WTC11 (cell line): ENCODE results near the gene CTDSP2. TPM values are rescaled to one million over a fixed set of nuclear protein-coding genes. Genes with fewer than 3 reads are reported as not detected.
A peak's percentile ranks its signal among the peaks of the same experiment; 100 is the strongest.

ENCODE experiments used
- ATAC-seq: fragments of 200-7000 bp; cut with Tn5 transposase; 2 replicates; pipeline ENCODE4 v1.10.0; 2021; ENCODE audit warnings: mild to moderate bottlenecking, moderate library complexity
- CTCF ChIA-PET: fragments of 300-600 bp; sonication (Branson Sonifier 250); formaldehyde crosslinking; loops from one replicate; lab custom pipeline; 2021; ENCODE audit warnings: antibody characterized with exemption; lab: Charles Lee
- POLR2A ChIA-PET: fragments of 350-600 bp; sonication (Branson Sonifier 250); formaldehyde crosslinking; loops from one replicate; lab custom pipeline; 2021; ENCODE audit warnings: antibody characterized with exemption; lab: Charles Lee
- DNase-seq: peaks from one replicate; pipeline ENCODE4 v3.0.0; 2021; ENCODE audit warnings: low spot score
- H3K27ac Mint-ChIP-seq: 2 replicates; pipeline ENCODE4 v1.8.0; 2021; ENCODE audit warnings: mixed read lengths
- H3K27me3 Mint-ChIP-seq: 2 replicates; pipeline ENCODE4 v1.8.0; 2021; ENCODE audit warnings: low read depth, mild to moderate bottlenecking, moderate library complexity, mixed read lengths
- H3K36me3 Mint-ChIP-seq: 2 replicates; pipeline ENCODE4 v1.8.0; 2021; ENCODE audit warnings: mixed read lengths
- H3K4me1 Mint-ChIP-seq: 2 replicates; pipeline ENCODE4 v1.8.0; 2022; ENCODE audit warnings: mixed read lengths
- H3K4me3 Mint-ChIP-seq: 2 replicates; pipeline ENCODE4 v1.8.0; 2021; ENCODE audit warnings: mild to moderate bottlenecking, moderate library complexity, mixed read lengths
- H3K9me3 Mint-ChIP-seq: 2 replicates; pipeline ENCODE4 v1.8.0; 2021; ENCODE audit warnings: mixed read lengths
- CREM ChIP-seq: sonication (generic); formaldehyde crosslinking; IDR thresholded peaks from 2 replicates; pipeline ENCODE4 v1.8.1; 2022; ENCODE audit warnings: mild to moderate bottlenecking, missing genetic modification reagents, moderate library complexity
- CTCF ChIP-seq: fragments of 200-600 bp; IDR thresholded peaks from 2 replicates; pipeline ENCODE4 v1.8.0; 2022; ENCODE audit warnings: antibody characterized with exemption
- ETV6 ChIP-seq: sonication (generic); formaldehyde crosslinking; IDR thresholded peaks from 2 replicates; pipeline ENCODE4 v1.8.1; 2022; ENCODE audit warnings: mild to moderate bottlenecking, missing genetic modification reagents
- GABPB1 ChIP-seq: sonication (generic); formaldehyde crosslinking; IDR thresholded peaks from 2 replicates; pipeline ENCODE4 v1.8.1; 2023; ENCODE audit warnings: mild to moderate bottlenecking, missing genetic modification reagents
- GRHL2 ChIP-seq: fragments of 250-450 bp; sonication (Bioruptor Pico); IDR thresholded peaks from 2 replicates; pipeline ENCODE4 v1.8.0; 2022; ENCODE audit warnings: mild to moderate bottlenecking, moderate library complexity; ENCODE audit not compliant: insufficient replicate concordance, severe bottlenecking
- JAZF1 ChIP-seq: fragments of 250-450 bp; sonication (Bioruptor Pico); IDR thresholded peaks from 2 replicates; pipeline ENCODE4 v1.9.0; 2021; ENCODE audit warnings: moderate library complexity, mild to moderate bottlenecking, inconsistent platforms
- MLX ChIP-seq: sonication (generic); formaldehyde crosslinking; IDR thresholded peaks from 2 replicates; pipeline ENCODE4 v1.8.1; 2023; ENCODE audit warnings: mild to moderate bottlenecking, missing genetic modification reagents, moderate library complexity
- MXD4 ChIP-seq: fragments of 250-450 bp; sonication (Bioruptor Pico); IDR thresholded peaks from 2 replicates; pipeline ENCODE4 v1.8.0; 2021; ENCODE audit warnings: mild to moderate bottlenecking, moderate library complexity, borderline replicate concordance
- NFE2L1 ChIP-seq: sonication (generic); formaldehyde crosslinking; IDR thresholded peaks from 2 replicates; pipeline ENCODE4 v1.8.1; 2023; ENCODE audit warnings: missing genetic modification reagents
- NR1H2 ChIP-seq: sonication (generic); formaldehyde crosslinking; IDR thresholded peaks from 2 replicates; pipeline ENCODE4 v1.9.0; 2021; ENCODE audit warnings: mild to moderate bottlenecking, moderate library complexity, missing genetic modification reagents
- NR3C1 ChIP-seq: sonication (generic); formaldehyde crosslinking; conservative IDR thresholded peaks from 2 replicates; pipeline ENCODE4 v1.8.1; 2023; ENCODE audit warnings: low read depth, mild to moderate bottlenecking, missing genetic modification reagents
- OVOL2 ChIP-seq: fragments of 250-450 bp; sonication (Bioruptor Pico); IDR thresholded peaks from 2 replicates; pipeline ENCODE4 v1.9.0; 2021; ENCODE audit warnings: mild to moderate bottlenecking, borderline replicate concordance
- RELA ChIP-seq: sonication (generic); formaldehyde crosslinking; IDR thresholded peaks from 2 replicates; pipeline ENCODE4 v1.8.1; 2022; ENCODE audit warnings: missing genetic modification reagents, mild to moderate bottlenecking, borderline replicate concordance
- ZMAT4 ChIP-seq: fragments of 250-450 bp; sonication (Bioruptor Pico); IDR thresholded peaks from 2 replicates; pipeline ENCODE4 v1.9.0; 2021; ENCODE audit warnings: mild to moderate bottlenecking
- ZNF121 ChIP-seq: sonication (generic); formaldehyde crosslinking; IDR thresholded peaks from 2 replicates; pipeline ENCODE4 v1.8.0; 2023; ENCODE audit warnings: missing genetic modification reagents
- ZNF219 ChIP-seq: sonication (generic); formaldehyde crosslinking; IDR thresholded peaks from 2 replicates; pipeline ENCODE4 v1.8.0; 2023; ENCODE audit warnings: missing genetic modification reagents, mild to moderate bottlenecking, borderline replicate concordance
- ZNF416 ChIP-seq: fragments of 250-450 bp; sonication (Bioruptor Pico); IDR thresholded peaks from 2 replicates; pipeline ENCODE4 v1.9.0; 2021; ENCODE audit warnings: mild to moderate bottlenecking, inconsistent platforms
- total RNA-seq: library from RNA; stranded (reverse); gene quantifications from 3 replicates; pipeline ENCODE4 v1.2.3, GENCODE V29; 2021
- TF ChIP-seq, protein P1 (sequence below): sonication (generic); formaldehyde crosslinking; IDR thresholded peaks from 2 replicates; pipeline ENCODE4 v1.8.1; 2022; ENCODE audit warnings: low read depth, missing genetic modification reagents, borderline replicate concordance
- TF ChIP-seq, protein P2 (sequence below): sonication (generic); formaldehyde crosslinking; IDR thresholded peaks from 2 replicates; pipeline ENCODE4 v1.8.0; 2023; ENCODE audit warnings: missing genetic modification reagents, mild to moderate bottlenecking, borderline replicate concordance
- TF ChIP-seq, protein P3 (sequence below): sonication (generic); formaldehyde crosslinking; IDR thresholded peaks from 2 replicates; pipeline ENCODE4 v1.8.1; 2022; ENCODE audit warnings: missing genetic modification reagents, borderline replicate concordance
- TF ChIP-seq, protein P4 (sequence below): sonication (generic); formaldehyde crosslinking; conservative IDR thresholded peaks from 2 replicates; pipeline ENCODE4 v1.8.1; 2022; ENCODE audit warnings: mild to moderate bottlenecking, missing genetic modification reagents

The CTDSP2 gene
- total RNA-seq, 1 experiment from 2014 or later = 122 TPM

GRCh38 chr12:57813971-57814772 is 32.4 kb downstream of the CTDSP2 start:
- TF ChIP-seq ZNF219 (CRISPR knock-in tag) (no peak), RELA (CRISPR knock-in tag) (no peak), GABPB1 (CRISPR knock-in tag) (peak; percentile 96), ZNF416 (CRISPR knock-in tag) (no peak), MLX (no peak), MXD4 (no peak), JAZF1 (CRISPR knock-in tag) (no peak)
- TF ChIP-seq, protein P1, sequence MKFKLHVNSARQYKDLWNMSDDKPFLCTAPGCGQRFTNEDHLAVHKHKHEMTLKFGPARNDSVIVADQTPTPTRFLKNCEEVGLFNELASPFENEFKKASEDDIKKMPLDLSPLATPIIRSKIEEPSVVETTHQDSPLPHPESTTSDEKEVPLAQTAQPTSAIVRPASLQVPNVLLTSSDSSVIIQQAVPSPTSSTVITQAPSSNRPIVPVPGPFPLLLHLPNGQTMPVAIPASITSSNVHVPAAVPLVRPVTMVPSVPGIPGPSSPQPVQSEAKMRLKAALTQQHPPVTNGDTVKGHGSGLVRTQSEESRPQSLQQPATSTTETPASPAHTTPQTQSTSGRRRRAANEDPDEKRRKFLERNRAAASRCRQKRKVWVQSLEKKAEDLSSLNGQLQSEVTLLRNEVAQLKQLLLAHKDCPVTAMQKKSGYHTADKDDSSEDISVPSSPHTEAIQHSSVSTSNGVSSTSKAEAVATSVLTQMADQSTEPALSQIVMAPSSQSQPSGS (CRISPR knock-in tag) = no peak
- Mint-ChIP-seq H3K36me3 (no peaks in the 10 kb centered on the region), H3K27ac (no peak overlapping the region), H3K4me3 (0 out of 2 replicates have a peak overlapping the region, but pooled peaks have one; percentile 33), H3K4me1 (peaks cover 8% of the 10 kb centered on the region; the same call in 1 of the 2 replicates), H3K9me3 (no peaks in the 10 kb centered on the region), H3K27me3 (no peaks in the 10 kb centered on the region; the same call in 1 of the 2 replicates)
- no peak; the same call in 1 of the 2 replicates for ATAC-seq
- no peak for DNase-seq
- ChIA-PET POLR2A (interaction anchor here (0.9 kb wide), 1 partner anchor 33 kb away, joined by 3 read pairs; the partner anchor contains the start of gene CTDSP2), CTCF (interaction anchor here (0.9 to 4.7 kb wide), 9 partner anchors 12 to 99 kb away, joined by 3 to 60 read pairs (median 8); partner anchors contain the start of gene TSFM)

DNA sequence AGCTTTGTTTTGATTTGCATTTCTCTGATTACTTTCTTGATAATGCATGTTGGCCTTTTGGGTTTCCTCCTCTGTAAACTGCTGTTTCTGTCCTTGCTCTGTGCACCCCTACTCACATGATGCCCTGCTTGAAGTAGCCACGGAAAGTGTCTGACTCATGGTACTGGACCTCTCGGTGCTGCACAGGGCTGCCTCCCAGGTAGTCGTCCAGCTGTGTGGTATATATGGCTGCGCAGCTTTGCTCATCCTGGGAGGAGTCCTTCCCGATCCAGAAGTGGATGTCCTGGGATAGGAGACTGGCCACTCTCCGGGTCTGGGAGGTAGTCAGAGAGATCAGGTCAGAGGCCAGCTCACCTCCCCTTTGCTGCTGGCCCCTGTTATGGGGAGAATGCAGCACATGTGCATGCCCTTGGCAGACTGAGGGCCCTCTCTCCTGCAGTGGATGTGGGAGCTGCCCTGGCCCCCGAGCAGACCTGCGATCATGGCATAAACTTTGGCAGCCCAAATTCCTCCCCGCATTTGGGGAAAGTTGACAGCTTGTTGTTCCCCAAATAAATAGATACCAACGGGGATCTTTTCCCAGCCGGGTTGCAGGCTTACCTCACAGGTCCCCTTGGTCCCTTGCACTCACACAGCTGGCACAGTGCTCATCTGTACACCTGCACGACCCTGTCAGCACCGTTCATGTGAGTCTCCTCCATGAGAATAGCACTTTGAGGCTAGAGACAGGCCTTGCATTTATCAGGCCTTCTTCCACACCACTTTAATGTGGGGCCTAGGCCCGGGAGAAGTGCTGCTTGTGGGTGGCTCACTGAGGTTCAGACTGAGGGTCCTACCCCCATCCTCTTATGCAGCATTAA is 33.2 kb downstream of the CTDSP2 start:
- DNase-seq = no peak
- H3K4me1 Mint-ChIP-seq = peaks cover 8% of the 10 kb centered on the region; the same call in 1 of the 2 replicates
- no peaks in the 10 kb centered on the region for H3K36me3 Mint-ChIP-seq
- POLR2A ChIA-PET = interaction anchor here (0.9 kb wide), 1 partner anchor 33 kb away, joined by 3 read pairs; the partner anchor contains the start of gene CTDSP2
- H3K27me3 Mint-ChIP-seq = no peaks in the 10 kb centered on the region; the same call in 1 of the 2 replicates
- ATAC-seq = no peak
- CTCF ChIA-PET = interaction anchor here (0.9 to 4.7 kb wide), 2 partner anchors 11 to 24 kb away, joined by 3 to 60 read pairs; no protein-coding TSS in a partner anchor
- no peak overlapping the region for H3K4me3 Mint-ChIP-seq
- H3K9me3 Mint-ChIP-seq = no peaks in the 10 kb centered on the region
- no peak overlapping the region for H3K27ac Mint-ChIP-seq
- TF ChIP-seq, protein P2, sequence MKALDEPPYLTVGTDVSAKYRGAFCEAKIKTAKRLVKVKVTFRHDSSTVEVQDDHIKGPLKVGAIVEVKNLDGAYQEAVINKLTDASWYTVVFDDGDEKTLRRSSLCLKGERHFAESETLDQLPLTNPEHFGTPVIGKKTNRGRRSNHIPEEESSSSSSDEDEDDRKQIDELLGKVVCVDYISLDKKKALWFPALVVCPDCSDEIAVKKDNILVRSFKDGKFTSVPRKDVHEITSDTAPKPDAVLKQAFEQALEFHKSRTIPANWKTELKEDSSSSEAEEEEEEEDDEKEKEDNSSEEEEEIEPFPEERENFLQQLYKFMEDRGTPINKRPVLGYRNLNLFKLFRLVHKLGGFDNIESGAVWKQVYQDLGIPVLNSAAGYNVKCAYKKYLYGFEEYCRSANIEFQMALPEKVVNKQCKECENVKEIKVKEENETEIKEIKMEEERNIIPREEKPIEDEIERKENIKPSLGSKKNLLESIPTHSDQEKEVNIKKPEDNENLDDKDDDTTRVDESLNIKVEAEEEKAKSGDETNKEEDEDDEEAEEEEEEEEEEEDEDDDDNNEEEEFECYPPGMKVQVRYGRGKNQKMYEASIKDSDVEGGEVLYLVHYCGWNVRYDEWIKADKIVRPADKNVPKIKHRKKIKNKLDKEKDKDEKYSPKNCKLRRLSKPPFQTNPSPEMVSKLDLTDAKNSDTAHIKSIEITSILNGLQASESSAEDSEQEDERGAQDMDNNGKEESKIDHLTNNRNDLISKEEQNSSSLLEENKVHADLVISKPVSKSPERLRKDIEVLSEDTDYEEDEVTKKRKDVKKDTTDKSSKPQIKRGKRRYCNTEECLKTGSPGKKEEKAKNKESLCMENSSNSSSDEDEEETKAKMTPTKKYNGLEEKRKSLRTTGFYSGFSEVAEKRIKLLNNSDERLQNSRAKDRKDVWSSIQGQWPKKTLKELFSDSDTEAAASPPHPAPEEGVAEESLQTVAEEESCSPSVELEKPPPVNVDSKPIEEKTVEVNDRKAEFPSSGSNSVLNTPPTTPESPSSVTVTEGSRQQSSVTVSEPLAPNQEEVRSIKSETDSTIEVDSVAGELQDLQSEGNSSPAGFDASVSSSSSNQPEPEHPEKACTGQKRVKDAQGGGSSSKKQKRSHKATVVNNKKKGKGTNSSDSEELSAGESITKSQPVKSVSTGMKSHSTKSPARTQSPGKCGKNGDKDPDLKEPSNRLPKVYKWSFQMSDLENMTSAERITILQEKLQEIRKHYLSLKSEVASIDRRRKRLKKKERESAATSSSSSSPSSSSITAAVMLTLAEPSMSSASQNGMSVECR (CRISPR knock-in tag) = no peak
- no peak for TF ChIP-seq OVOL2 (CRISPR knock-in tag)
- TF ChIP-seq CTCF = no peak
- no peak for TF ChIP-seq NR3C1 (CRISPR knock-in tag)
- no peak for TF ChIP-seq GABPB1 (CRISPR knock-in tag)
- TF ChIP-seq ZNF121 (CRISPR knock-in tag) = no peak
- TF ChIP-seq ZMAT4 (CRISPR knock-in tag) = no peak
- no peak for TF ChIP-seq GRHL2 (CRISPR knock-in tag)
- TF ChIP-seq, protein P3, sequence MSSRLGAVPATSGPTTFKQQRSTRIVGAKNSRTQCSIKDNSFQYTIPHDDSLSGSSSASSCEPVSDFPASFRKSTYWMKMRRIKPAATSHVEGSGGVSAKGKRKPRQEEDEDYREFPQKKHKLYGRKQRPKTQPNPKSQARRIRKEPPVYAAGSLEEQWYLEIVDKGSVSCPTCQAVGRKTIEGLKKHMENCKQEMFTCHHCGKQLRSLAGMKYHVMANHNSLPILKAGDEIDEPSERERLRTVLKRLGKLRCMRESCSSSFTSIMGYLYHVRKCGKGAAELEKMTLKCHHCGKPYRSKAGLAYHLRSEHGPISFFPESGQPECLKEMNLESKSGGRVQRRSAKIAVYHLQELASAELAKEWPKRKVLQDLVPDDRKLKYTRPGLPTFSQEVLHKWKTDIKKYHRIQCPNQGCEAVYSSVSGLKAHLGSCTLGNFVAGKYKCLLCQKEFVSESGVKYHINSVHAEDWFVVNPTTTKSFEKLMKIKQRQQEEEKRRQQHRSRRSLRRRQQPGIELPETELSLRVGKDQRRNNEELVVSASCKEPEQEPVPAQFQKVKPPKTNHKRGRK (CRISPR knock-in tag) = no peak
- TF ChIP-seq, protein P4, sequence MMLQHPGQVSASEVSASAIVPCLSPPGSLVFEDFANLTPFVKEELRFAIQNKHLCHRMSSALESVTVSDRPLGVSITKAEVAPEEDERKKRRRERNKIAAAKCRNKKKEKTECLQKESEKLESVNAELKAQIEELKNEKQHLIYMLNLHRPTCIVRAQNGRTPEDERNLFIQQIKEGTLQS (CRISPR knock-in tag) = no peak
- TF ChIP-seq CREM (CRISPR knock-in tag) = no peak
- no peak for TF ChIP-seq ETV6 (CRISPR knock-in tag)
- TF ChIP-seq NR1H2 = no peak
- TF ChIP-seq MXD4 = no peak
- no peak for TF ChIP-seq NFE2L1
